Measurements from ENCODE around the gene THRAP3. TPM values are rescaled to one million over a fixed set of nuclear protein-coding genes. Genes with fewer than 3 reads are reported as not detected.

The THRAP3 gene
- total RNA-seq, 4 donors from 2014 or later = 25.8 to 73.7 (median 59.9) TPM

- in situ Hi-C loops (cut with MboI; ENCODE audit: low pct_ligation_motif_present in 1 of 4, low pct_unique_long_range_greater_than_20kb in 1 of 4, low sequenced_read_pairs in 3 of 4) = loop anchor here in 3 of 4 donors (25.0 kb wide), 2 partner anchors 110 to 185 kb away; no protein-coding TSS in a partner anchor
- TF ChIP-seq POLR2A (IDR thresholded peaks at IDR 0.05) = no peak
- TF ChIP-seq, protein P1, sequence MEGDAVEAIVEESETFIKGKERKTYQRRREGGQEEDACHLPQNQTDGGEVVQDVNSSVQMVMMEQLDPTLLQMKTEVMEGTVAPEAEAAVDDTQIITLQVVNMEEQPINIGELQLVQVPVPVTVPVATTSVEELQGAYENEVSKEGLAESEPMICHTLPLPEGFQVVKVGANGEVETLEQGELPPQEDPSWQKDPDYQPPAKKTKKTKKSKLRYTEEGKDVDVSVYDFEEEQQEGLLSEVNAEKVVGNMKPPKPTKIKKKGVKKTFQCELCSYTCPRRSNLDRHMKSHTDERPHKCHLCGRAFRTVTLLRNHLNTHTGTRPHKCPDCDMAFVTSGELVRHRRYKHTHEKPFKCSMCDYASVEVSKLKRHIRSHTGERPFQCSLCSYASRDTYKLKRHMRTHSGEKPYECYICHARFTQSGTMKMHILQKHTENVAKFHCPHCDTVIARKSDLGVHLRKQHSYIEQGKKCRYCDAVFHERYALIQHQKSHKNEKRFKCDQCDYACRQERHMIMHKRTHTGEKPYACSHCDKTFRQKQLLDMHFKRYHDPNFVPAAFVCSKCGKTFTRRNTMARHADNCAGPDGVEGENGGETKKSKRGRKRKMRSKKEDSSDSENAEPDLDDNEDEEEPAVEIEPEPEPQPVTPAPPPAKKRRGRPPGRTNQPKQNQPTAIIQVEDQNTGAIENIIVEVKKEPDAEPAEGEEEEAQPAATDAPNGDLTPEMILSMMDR (IDR thresholded peaks at IDR 0.05) = no peak
- no peak for TF ChIP-seq EP300 (IDR thresholded peaks at IDR 0.05; ENCODE audit: low read depth)
- TF ChIP-seq POLR2AphosphoS5 (IDR thresholded peaks at IDR 0.05) = no peak
Measured at GRCh38 chr1:36297062-36297461, 72.8 kb downstream of the THRAP3 start.

DNA sequence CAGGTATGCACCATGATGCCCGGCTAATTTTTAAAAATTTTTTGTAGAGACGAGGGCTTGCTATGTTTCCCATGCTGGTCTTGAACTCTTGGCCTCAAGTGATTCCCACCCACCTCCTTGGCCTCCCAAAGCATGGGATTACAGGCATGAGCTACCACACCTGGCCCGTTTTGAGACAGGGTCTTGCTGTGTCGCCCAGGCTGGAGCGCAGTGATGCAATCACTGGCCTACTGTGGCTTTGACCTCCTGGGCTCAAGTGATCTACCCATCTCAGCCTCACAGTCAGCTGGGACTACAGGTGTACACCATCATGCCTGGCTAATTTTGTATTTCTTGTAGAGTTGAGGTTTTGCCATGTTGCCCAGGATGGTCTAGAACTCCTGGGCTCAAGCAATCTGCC, 74.4 kb downstream of the THRAP3 start:
- Histone ChIP-seq H3K4me3 (no peak overlapping the region), H3K36me3 (peaks cover 0 to 44% (median 23%) of the 10 kb centered on the region in 4 donors), H3K27me3 (no peaks in the 10 kb centered on the region), H3K27ac (no peak overlapping the region), H3K9me3 (no peaks in the 10 kb centered on the region), H3K4me1 (peaks cover 0 to 35% (median 17%) of the 10 kb centered on the region in 4 donors)
- DNase-seq = no peak
- 93 to 100% methylated on average over 1 to 5 of the region's 5 CpGs for WGBS, 2 donors (ENCODE audit: low coverage in 1 of 2)
- in situ Hi-C loops (cut with MboI; ENCODE audit: low pct_ligation_motif_present in 1 of 4, low pct_unique_long_range_greater_than_20kb in 1 of 4, low sequenced_read_pairs in 3 of 4) = loop anchor here in 3 of 4 donors (25.0 kb wide), 2 partner anchors 111 to 186 kb away; no protein-coding TSS in a partner anchor
- intact Hi-C loops (cut with DNase I; ENCODE audit: low total_unique reads) = no loop called here
- no peak for TF ChIP-seq EP300 (IDR thresholded peaks at IDR 0.05; ENCODE audit: low read depth)
- no peak for TF ChIP-seq POLR2AphosphoS5 (IDR thresholded peaks at IDR 0.05)
- TF ChIP-seq, protein P1 (IDR thresholded peaks at IDR 0.05) = no peak
- TF ChIP-seq POLR2A (IDR thresholded peaks at IDR 0.05) = no peak

More at GRCh38 chr1:36297062-36297461, 72.8 kb downstream of the THRAP3 start:
- no peak overlapping the region for H3K4me3 ChIP-seq
- H3K27me3 ChIP-seq = no peaks in the 10 kb centered on the region
- H3K9me3 ChIP-seq = no peaks in the 10 kb centered on the region
- H3K36me3 ChIP-seq = peaks cover 0 to 46% (median 24%) of the 10 kb centered on the region in 4 donors
- DNase-seq = no peak
- intact Hi-C loops (cut with DNase I; ENCODE audit: low total_unique reads) = no loop called here
- peaks cover 0 to 35% (median 17%) of the 10 kb centered on the region in 4 donors for H3K4me1 ChIP-seq
- peak overlapping the region; percentile 40 to 68 (median 58) for H3K27ac ChIP-seq
- 40 to 50% methylated on average over 1 to 2 of the region's 2 CpGs for WGBS, 2 donors (ENCODE audit: low coverage in 1 of 2)

DNA sequence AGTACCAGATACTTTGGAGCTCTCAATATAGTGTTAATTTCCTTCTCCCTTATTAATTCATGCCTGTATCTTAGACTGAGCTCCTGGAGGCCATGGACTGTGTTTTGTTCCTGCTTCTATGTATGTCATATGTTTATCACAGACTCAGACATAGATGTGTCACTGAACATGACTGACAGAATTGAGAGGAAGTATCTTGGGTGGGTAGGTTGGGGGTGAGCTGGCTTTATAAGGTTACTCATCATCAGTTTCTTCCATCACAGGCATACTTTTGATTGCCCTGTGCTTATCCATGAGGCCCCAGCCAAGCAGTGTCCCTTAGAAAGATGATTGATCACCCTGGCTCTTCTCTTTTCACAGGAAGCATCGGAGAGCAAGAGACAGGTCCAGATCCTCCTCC, 76.3 kb downstream of the THRAP3 start:
- Histone ChIP-seq H3K27ac (peak overlapping the region; percentile 64 to 73 (median 67)), H3K4me1 (peaks cover 0 to 34% (median 17%) of the 10 kb centered on the region in 4 donors), H3K36me3 (peaks cover 0 to 43% (median 20%) of the 10 kb centered on the region in 4 donors), H3K9me3 (no peaks in the 10 kb centered on the region), H3K4me3 (no peak overlapping the region), H3K27me3 (no peaks in the 10 kb centered on the region)
- no peak for DNase-seq
- 92% methylated on average over 1 of the region's 1 CpG; no CpG with 5 or more reads in 1 of the 2 donors for WGBS, 2 donors (ENCODE audit: low coverage in 1 of 2)
- in situ Hi-C loops (cut with MboI; ENCODE audit: low pct_ligation_motif_present in 1 of 4, low pct_unique_long_range_greater_than_20kb in 1 of 4, low sequenced_read_pairs in 3 of 4) = no loop called here
- intact Hi-C loops (cut with DNase I; ENCODE audit: low total_unique reads) = no loop called here
- no peak for TF ChIP-seq POLR2A (IDR thresholded peaks at IDR 0.05)
- TF ChIP-seq, protein P1 (IDR thresholded peaks at IDR 0.05) = no peak
- no peak for TF ChIP-seq POLR2AphosphoS5 (IDR thresholded peaks at IDR 0.05)
- no peak for TF ChIP-seq EP300 (IDR thresholded peaks at IDR 0.05; ENCODE audit: low read depth)

- no peak for DNase-seq
- peaks cover 7 to 38% (median 23%) of the 10 kb centered on the region in 4 donors for H3K4me1 ChIP-seq
- H3K9me3 ChIP-seq = no peaks in the 10 kb centered on the region
- no peak overlapping the region for H3K4me3 ChIP-seq
- H3K36me3 ChIP-seq = peaks cover 0 to 42% (median 19%) of the 10 kb centered on the region in 4 donors
- in situ Hi-C loops (cut with MboI; ENCODE audit: low pct_ligation_motif_present in 1 of 4, low pct_unique_long_range_greater_than_20kb in 1 of 4, low sequenced_read_pairs in 3 of 4) = no loop called here
- no peaks in the 10 kb centered on the region for H3K27me3 ChIP-seq
- H3K27ac ChIP-seq = peak overlapping the region in 3 of 4 donors; percentile 64 to 67 (median 67)
- intact Hi-C loops (cut with DNase I; ENCODE audit: low total_unique reads) = no loop called here
- TF ChIP-seq, protein P1 (IDR thresholded peaks at IDR 0.05) = no peak
- TF ChIP-seq EP300 (IDR thresholded peaks at IDR 0.05; ENCODE audit: low read depth) (no peak), POLR2A (IDR thresholded peaks at IDR 0.05) (no peak), POLR2AphosphoS5 (IDR thresholded peaks at IDR 0.05) (no peak)
- 40 to 63% methylated on average over 1 of the region's 1 CpG for WGBS, 2 donors (ENCODE audit: low coverage in 1 of 2)
Measured at GRCh38 chr1:36301220-36301619, 77.0 kb downstream of the THRAP3 start.
